Measurements from ENCODE around the gene CXCR2. TPM values are rescaled to one million over a fixed set of nuclear protein-coding genes. Genes with fewer than 3 reads are reported as not detected.

CXCR2 gene
- total and polyA plus RNA-seq, 10 of the 15 experiments (the other 5 are each of a cell fraction or from before 2014, with no cell fraction given): 0.04 to 0.62 (median 0.16) TPM

GRCh38 chr2:218149098-218149497 is 23.3 kb downstream of the CXCR2 start:
- TF ChIP-seq IRF4 (IDR thresholded peaks at IDR 0.05; ENCODE audit: low read depth, low read length) (no peak), CBX3 (IDR thresholded peaks at IDR 0.05; ENCODE audit: borderline replicate concordance, low read depth) (no peak), PKNOX1 (IDR thresholded peaks at IDR 0.05) (no peak), SMARCA5 (IDR thresholded peaks at IDR 0.05) (no peak), USF1 (IDR thresholded peaks at IDR 0.05; ENCODE audit: borderline replicate concordance, extremely low read length, insufficient read depth, low read depth, low read length) (no peak), SMC3 (IDR thresholded peaks at IDR 0.05; ENCODE audit: borderline replicate concordance, low read length) (no peak), NFYA (IDR thresholded peaks at IDR 0.05; ENCODE audit: borderline replicate concordance, low read depth, low read length) (no peak), YY1 (IDR thresholded peaks at IDR 0.05; ENCODE audit: low read depth, low read length) (no peak), ZZZ3 (IDR thresholded peaks at IDR 0.05; ENCODE audit: control insufficient read depth, insufficient read length, low read depth) (no peak)
- intact Hi-C loops (cut with micrococcal nuclease; ENCODE audit: unreplicated experiment) (no loop called here), in situ Hi-C loops (cut with MboI) (no loop called here)
- no peak overlapping the region for H3K27ac ChIP-seq (ENCODE audit: control insufficient read depth, insufficient read depth)
- CTCF ChIA-PET: no interaction called here
- no peaks in the 10 kb centered on the region for H3K36me3 ChIP-seq (ENCODE audit: control insufficient read depth in 2 of 2, insufficient read depth in 2 of 2, low read length in 1 of 2)
- H3K9me3 ChIP-seq (replicated peaks; ENCODE audit: control insufficient read depth, insufficient read depth, low read length): no peaks in the 10 kb centered on the region; the same call in 2 of the 3 replicates
- no peak for FAIRE-seq
- H3K4me2 ChIP-seq (ENCODE audit: control insufficient read depth, insufficient read depth): no peak overlapping the region
- DNase-seq (ENCODE audit: low read depth, low spot score): no peak
- no peaks in the 10 kb centered on the region for H3K79me2 ChIP-seq (ENCODE audit: control insufficient read depth, insufficient read depth, low read length)
- SMC1A ChIA-PET (ENCODE audit: uncharacterized antibody, unreplicated experiment): no interaction called here
- H3K4me1 ChIP-seq (ENCODE audit: control insufficient read depth, insufficient read depth, low read length): peaks cover 4% of the 10 kb centered on the region
- WGBS (ENCODE audit: insufficient coverage, insufficient replicate concordance, low lambda C conversion rate, missing lambda C conversion rate): 24% methylated on average over 5 of the region's 5 CpGs
- POLR2A ChIA-PET: interaction anchor here (0.6 kb wide), 1 partner anchor 344 kb away, joined by 4 read pairs; no protein-coding TSS in a partner anchor
- no TSS peak for BruUV-seq (replicated peaks)
- RAD21 ChIA-PET (ENCODE audit: unreplicated experiment): no interaction called here
- no peak overlapping the region for H3K4me3 ChIP-seq
- H3K9ac ChIP-seq (ENCODE audit: control insufficient read depth, insufficient read depth, low read length): no peak overlapping the region
- ATAC-seq: no peak
- H3K27me3 ChIP-seq (replicated peaks in 1 of 2; ENCODE audit: control insufficient read depth in 2 of 2, insufficient read depth in 2 of 2, low read length in 1 of 2): no peaks in the 10 kb centered on the region
- H4K20me1 ChIP-seq (ENCODE audit: control insufficient read depth, insufficient read depth): no peaks in the 10 kb centered on the region
- no peak overlapping the region for H2AFZ ChIP-seq (ENCODE audit: control insufficient read depth, low read depth, low read length)
